OCI-LY7 (cell line): ENCODE results near the gene ZNF527.

Source experiments
- CTCF ChIP-seq: fragments of 200-600 bp; sonication (generic); conservative IDR thresholded peaks from 2 replicates; pipeline ENCODE4 v1.5.1; 2014; ENCODE audit warnings: mild to moderate bottlenecking, antibody characterized with exemption, low read length, moderate library complexity, mixed read lengths
- EZH2phosphoT487 ChIP-seq: fragments of 200-600 bp; sonication (generic); IDR thresholded peaks from 2 replicates; pipeline ENCODE4 v1.6.1; 2018; ENCODE audit warnings: low read depth, borderline replicate concordance, mild to moderate bottlenecking, mixed run types, antibody characterized with exemption, low read length, moderate library complexity, mixed read lengths

- TF ChIP-seq CTCF, result no peak
- no peak for TF ChIP-seq EZH2phosphoT487
These were observed 28.1 kb upstream of the ZNF527 start for GRCh38 chr19:37342753-37343152.
